Measurements from ENCODE around the gene KCNQ1.

GRCh38 chr11:2765491-2765890 is 320.7 kb downstream of the KCNQ1 start:
- TF ChIP-seq CTCF (IDR thresholded peaks at IDR 0.05; ENCODE audit: insufficient read depth, low read length, poor library complexity, severe bottlenecking): no peak
- no peak for TF ChIP-seq EZH2phosphoT487 (conservative IDR thresholded peaks at IDR 0.05; ENCODE audit: low read length)
